K562 (cell line): ENCODE results near the gene ALDH1A2. TPM values are rescaled to one million over a fixed set of nuclear protein-coding genes. Genes with fewer than 3 reads are reported as not detected.

ENCODE experiments used
- CAMTA2 ChIP-seq: fragments of 250-450 bp; sonication (Bioruptor Pico); conservative IDR thresholded peaks from 2 replicates; pipeline ENCODE4 v1.5.1; 2022
- DIDO1 ChIP-seq: fragments of 450-650 bp; IDR thresholded peaks from 2 replicates; pipeline ENCODE4 v1.6.1; 2016; ENCODE audit warnings: low read depth, missing biosample characterization, missing genetic modification characterization
- EP300 ChIP-seq: IDR thresholded peaks from 2 replicates; pipeline ENCODE4 v1.6.1; 2012; ENCODE audit warnings: low read length, improper control_type of control experiment
- ETV6 ChIP-seq, 3 experiments: fragments of 150-350 bp in 1 of 3; sonication (generic) in 1 of 3; formaldehyde crosslinking in 1 of 3; IDR thresholded peaks; 2 replicates each; pipeline versions ENCODE4 v1.6.1 to v1.8.0; 2014 to 2022; ENCODE audit warnings: borderline replicate concordance in 2 of 3, low read depth in 2 of 3, antibody characterized with exemption in 1 of 3, low read length in 1 of 3, mild to moderate bottlenecking in 1 of 3, missing genetic modification reagents in 1 of 3
- FOXM1 ChIP-seq, 2 experiments: fragments of 450-650 bp in 1 of 2; sonication (generic) in 1 of 2; formaldehyde crosslinking in 1 of 2; IDR thresholded peaks; 2 replicates each; pipeline versions ENCODE4 v1.6.1 to v1.9.0; 2017 to 2022; ENCODE audit warnings: low read depth in 2 of 2, mild to moderate bottlenecking in 2 of 2, missing genetic modification reagents in 1 of 2, moderate library complexity in 1 of 2
- MCM3 ChIP-seq: fragments of 450-650 bp; IDR thresholded peaks from 2 replicates; pipeline ENCODE4 v1.6.1; 2016
- MTA1 ChIP-seq: fragments of 450-650 bp; IDR thresholded peaks from 2 replicates; pipeline ENCODE4 v1.6.1; 2017; ENCODE audit warnings: borderline replicate concordance
- PHF20 ChIP-seq: fragments of 450-650 bp; IDR thresholded peaks from 2 replicates; pipeline ENCODE4 v1.6.1; 2018; ENCODE audit not compliant: partially characterized antibody
- PRPF4 ChIP-seq: fragments of 200-400 bp; formaldehyde crosslinking; IDR thresholded peaks from one replicate; pipeline ENCODE4 v1.6.1; 2017; ENCODE audit warnings: low read length, low read depth, mild to moderate bottlenecking; ENCODE audit not compliant: insufficient read depth, poor library complexity, severe bottlenecking
- RB1 ChIP-seq: fragments of 450-650 bp; IDR thresholded peaks from 2 replicates; pipeline ENCODE4 v1.6.1; 2017; ENCODE audit warnings: low read depth, mild to moderate bottlenecking
- RCOR1 ChIP-seq, 2 experiments: IDR thresholded peaks; 2 replicates each; pipeline ENCODE4 v1.6.1; 2012; ENCODE audit warnings: low read depth in 2 of 2, low read length in 2 of 2, borderline replicate concordance in 1 of 2, improper control_type of control experiment in 1 of 2
- SMARCA4 ChIP-seq: fragments of 450-650 bp; IDR thresholded peaks from 2 replicates; pipeline ENCODE4 v1.6.1; 2016
- SMARCC2 ChIP-seq: fragments of 450-650 bp; IDR thresholded peaks from 2 replicates; pipeline ENCODE4 v1.6.1; 2017; ENCODE audit warnings: antibody characterized with exemption, moderate library complexity, mild to moderate bottlenecking, low read depth
- SPI1 ChIP-seq: IDR thresholded peaks from 2 replicates; pipeline ENCODE4 v1.6.1; 2011; ENCODE audit warnings: low read depth, low read length, control low read depth, borderline replicate concordance
- TAF9B ChIP-seq: fragments of 450-650 bp; IDR thresholded peaks from 2 replicates; pipeline ENCODE4 v1.6.1; 2018; ENCODE audit warnings: mild to moderate bottlenecking; ENCODE audit not compliant: partially characterized antibody
- TCF3 ChIP-seq: sonication (generic); formaldehyde crosslinking; IDR thresholded peaks from 2 replicates; pipeline ENCODE4 v1.4.0; 2020; ENCODE audit warnings: mild to moderate bottlenecking, missing genetic modification reagents
- TOE1 ChIP-seq, 2 experiments: fragments of 450-650 bp in 1 of 2; sonication (generic) in 1 of 2; formaldehyde crosslinking in 1 of 2; IDR thresholded peaks; 2 replicates each; pipeline versions ENCODE4 v1.7.1 to v1.8.0; 2016 to 2022; ENCODE audit warnings: borderline replicate concordance in 2 of 2, mild to moderate bottlenecking in 2 of 2, antibody characterized with exemption in 1 of 2, inconsistent platforms in 1 of 2, low read depth in 1 of 2, missing genetic modification reagents in 1 of 2, moderate library complexity in 1 of 2
- polyA plus RNA-seq, 8 experiments: library from polyadenylated mRNA; depleted of rRNA in 4 of 8; stranded (reverse) in 5 of 8; unstranded in 3 of 8; fragments of >200 nt; fragmentation: Nextera tagmentation in 2 of 8; fragmentation: Illumina TruSeq in 1 of 8; extraction: Ambion mirVana in 2 of 8; extraction: Trizol in 1 of 8; gene quantifications; 2 replicates each; pipeline versions ENCODE4 v1.2.1 to v1.2.3, GENCODE V29; 2011 to 2014; ENCODE audit warnings: inconsistent platforms in 1 of 8, missing spikeins in 1 of 8
- total RNA-seq, 7 experiments: library from RNA; depleted of rRNA in 6 of 7; stranded (reverse); fragments of >200 nt in 6 of 7; fragmentation: Illumina TruSeq in 2 of 7; extraction: Trizol in 2 of 7; gene quantifications; 2 replicates each; pipeline versions ENCODE4 v1.2.1 to v1.2.3, GENCODE V29; 2011 to 2021; ENCODE audit warnings: low replicate concordance in 1 of 7
- TF ChIP-seq, protein P1 (sequence below): fragments of 200-800 bp; sonication (Bioruptor generic); IDR thresholded peaks from 2 replicates; pipeline ENCODE4 v1.6.1; 2017; ENCODE audit warnings: missing genetic modification characterization, missing compliant biosample characterization
- TF ChIP-seq, protein P2 (sequence below): fragments of 250-450 bp; sonication (Bioruptor Pico); IDR thresholded peaks from 2 replicates; pipeline ENCODE4 v1.4.0; 2020; ENCODE audit warnings: borderline replicate concordance
- TF ChIP-seq, protein P3 (sequence below), 2 experiments: fragments of 150-350 bp in 1 of 2; IDR thresholded peaks; 2 replicates each; pipeline ENCODE4 v1.6.1; 2012 to 2016; ENCODE audit warnings: low read depth in 2 of 2, low read length in 2 of 2, mild to moderate bottlenecking in 1 of 2, moderate library complexity in 1 of 2

The ALDH1A2 gene
- total and polyA plus RNA-seq, 9 of the 15 experiments (the other 6 are each of a cell fraction or from before 2014, with no cell fraction given) = 115 to 393 (median 333) TPM

DNA sequence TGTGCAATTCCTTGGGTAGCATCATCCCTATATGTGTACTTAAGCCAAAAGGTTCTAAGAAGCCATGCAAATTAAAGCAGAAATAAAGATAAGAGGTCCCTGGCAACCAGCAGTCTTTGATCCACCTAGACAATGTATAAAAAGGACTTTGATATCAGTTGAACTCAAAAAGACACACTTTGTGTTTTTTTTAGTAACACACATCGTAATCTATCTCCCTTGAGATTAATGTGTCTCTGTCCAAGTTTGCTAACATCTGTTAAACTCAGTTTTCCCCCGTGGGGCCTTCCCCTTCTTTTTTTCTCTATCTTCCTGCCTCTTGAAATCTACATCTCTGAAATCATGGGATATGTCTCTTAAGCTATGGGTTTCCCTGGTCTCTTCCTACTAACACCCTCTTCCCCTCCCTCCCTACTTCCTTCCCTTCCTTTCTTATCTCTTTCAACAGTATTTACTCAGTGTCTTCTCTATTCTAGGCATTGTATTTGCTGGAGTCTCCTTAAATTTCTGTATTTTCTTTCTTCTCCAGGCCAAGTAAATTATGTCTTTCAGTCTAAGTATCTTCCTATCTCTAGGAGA lies 27.7 kb downstream of the ALDH1A2 start (continued):
- TF ChIP-seq, protein P1, sequence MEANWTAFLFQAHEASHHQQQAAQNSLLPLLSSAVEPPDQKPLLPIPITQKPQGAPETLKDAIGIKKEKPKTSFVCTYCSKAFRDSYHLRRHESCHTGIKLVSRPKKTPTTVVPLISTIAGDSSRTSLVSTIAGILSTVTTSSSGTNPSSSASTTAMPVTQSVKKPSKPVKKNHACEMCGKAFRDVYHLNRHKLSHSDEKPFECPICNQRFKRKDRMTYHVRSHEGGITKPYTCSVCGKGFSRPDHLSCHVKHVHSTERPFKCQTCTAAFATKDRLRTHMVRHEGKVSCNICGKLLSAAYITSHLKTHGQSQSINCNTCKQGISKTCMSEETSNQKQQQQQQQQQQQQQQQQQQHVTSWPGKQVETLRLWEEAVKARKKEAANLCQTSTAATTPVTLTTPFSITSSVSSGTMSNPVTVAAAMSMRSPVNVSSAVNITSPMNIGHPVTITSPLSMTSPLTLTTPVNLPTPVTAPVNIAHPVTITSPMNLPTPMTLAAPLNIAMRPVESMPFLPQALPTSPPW = peak; percentile 46; the same call in 1 of the 2 replicates
- no peak for TF ChIP-seq MCM3
- TF ChIP-seq TAF9B = no peak
- 0 out of 2 replicates have a peak, but pooled peaks have one; percentile 15 for TF ChIP-seq SPI1
- no peak for TF ChIP-seq RB1
- TF ChIP-seq PRPF4 = no peak
- TF ChIP-seq FOXM1 (IDR thresholded peaks at IDR 0.05; ENCODE audit: low read depth) = no peak; the same call in 1 of the 2 replicates
- TF ChIP-seq FOXM1 (CRISPR knock-in tag; IDR thresholded peaks at IDR 0.05; ENCODE audit: low read depth) = no peak
- peak; percentile 87 for TF ChIP-seq SMARCA4
- TF ChIP-seq ETV6 (IDR thresholded peaks at IDR 0.05; ENCODE audit: borderline replicate concordance in 1 of 2, low read depth in 2 of 2, low read length in 1 of 2) = peak in 1 of 2 experiments; percentile 59; a peak in 1 of 4 replicates
- TF ChIP-seq ETV6 (CRISPR knock-in tag; IDR thresholded peaks at IDR 0.05; ENCODE audit: borderline replicate concordance) = no peak
- TF ChIP-seq CAMTA2 = no peak
- 0 out of 2 replicates have a peak, but pooled peaks have one; percentile 23 for TF ChIP-seq SMARCC2
- peak in 1 of 2 experiments; percentile 41; a peak in 1 of 4 replicates for TF ChIP-seq RCOR1 (IDR thresholded peaks at IDR 0.05; ENCODE audit: borderline replicate concordance in 1 of 2, low read depth in 2 of 2, low read length in 2 of 2)
- TF ChIP-seq, protein P2, sequence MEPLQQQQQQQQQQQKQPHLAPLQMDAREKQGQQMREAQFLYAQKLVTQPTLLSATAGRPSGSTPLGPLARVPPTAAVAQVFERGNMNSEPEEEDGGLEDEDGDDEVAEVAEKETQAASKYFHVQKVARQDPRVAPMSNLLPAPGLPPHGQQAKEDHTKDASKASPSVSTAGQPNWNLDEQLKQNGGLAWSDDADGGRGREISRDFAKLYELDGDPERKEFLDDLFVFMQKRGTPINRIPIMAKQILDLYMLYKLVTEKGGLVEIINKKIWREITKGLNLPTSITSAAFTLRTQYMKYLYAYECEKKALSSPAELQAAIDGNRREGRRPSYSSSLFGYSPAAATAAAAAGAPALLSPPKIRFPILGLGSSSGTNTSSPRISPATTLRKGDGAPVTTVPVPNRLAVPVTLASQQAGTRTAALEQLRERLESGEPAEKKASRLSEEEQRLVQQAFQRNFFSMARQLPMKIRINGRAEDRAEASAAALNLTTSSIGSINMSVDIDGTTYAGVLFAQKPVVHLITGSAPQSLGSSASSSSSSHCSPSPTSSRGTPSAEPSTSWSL (CRISPR knock-in tag) = no peak
- 0 out of 2 replicates have a peak, but pooled peaks have one; percentile 12 for TF ChIP-seq TCF3 (CRISPR knock-in tag)
- peak; percentile 80; the same call in 1 of the 2 replicates for TF ChIP-seq MTA1
- peak; percentile 37; the same call in 1 of the 2 replicates for TF ChIP-seq EP300
- TF ChIP-seq PHF20 = no peak
- no peak for TF ChIP-seq DIDO1
- TF ChIP-seq TOE1 (IDR thresholded peaks at IDR 0.05; ENCODE audit: borderline replicate concordance) = no peak
- TF ChIP-seq TOE1 (CRISPR knock-in tag; IDR thresholded peaks at IDR 0.05; ENCODE audit: borderline replicate concordance, low read depth) = no peak
- TF ChIP-seq, protein P3, sequence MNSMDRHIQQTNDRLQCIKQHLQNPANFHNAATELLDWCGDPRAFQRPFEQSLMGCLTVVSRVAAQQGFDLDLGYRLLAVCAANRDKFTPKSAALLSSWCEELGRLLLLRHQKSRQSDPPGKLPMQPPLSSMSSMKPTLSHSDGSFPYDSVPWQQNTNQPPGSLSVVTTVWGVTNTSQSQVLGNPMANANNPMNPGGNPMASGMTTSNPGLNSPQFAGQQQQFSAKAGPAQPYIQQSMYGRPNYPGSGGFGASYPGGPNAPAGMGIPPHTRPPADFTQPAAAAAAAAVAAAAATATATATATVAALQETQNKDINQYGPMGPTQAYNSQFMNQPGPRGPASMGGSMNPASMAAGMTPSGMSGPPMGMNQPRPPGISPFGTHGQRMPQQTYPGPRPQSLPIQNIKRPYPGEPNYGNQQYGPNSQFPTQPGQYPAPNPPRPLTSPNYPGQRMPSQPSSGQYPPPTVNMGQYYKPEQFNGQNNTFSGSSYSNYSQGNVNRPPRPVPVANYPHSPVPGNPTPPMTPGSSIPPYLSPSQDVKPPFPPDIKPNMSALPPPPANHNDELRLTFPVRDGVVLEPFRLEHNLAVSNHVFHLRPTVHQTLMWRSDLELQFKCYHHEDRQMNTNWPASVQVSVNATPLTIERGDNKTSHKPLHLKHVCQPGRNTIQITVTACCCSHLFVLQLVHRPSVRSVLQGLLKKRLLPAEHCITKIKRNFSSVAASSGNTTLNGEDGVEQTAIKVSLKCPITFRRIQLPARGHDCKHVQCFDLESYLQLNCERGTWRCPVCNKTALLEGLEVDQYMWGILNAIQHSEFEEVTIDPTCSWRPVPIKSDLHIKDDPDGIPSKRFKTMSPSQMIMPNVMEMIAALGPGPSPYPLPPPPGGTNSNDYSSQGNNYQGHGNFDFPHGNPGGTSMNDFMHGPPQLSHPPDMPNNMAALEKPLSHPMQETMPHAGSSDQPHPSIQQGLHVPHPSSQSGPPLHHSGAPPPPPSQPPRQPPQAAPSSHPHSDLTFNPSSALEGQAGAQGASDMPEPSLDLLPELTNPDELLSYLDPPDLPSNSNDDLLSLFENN (IDR thresholded peaks at IDR 0.05; ENCODE audit: low read depth in 2 of 2, low read length in 2 of 2) = 0 out of 4 replicates have a peak, but pooled peaks of 1 of the 2 experiments have one; percentile 17
